ENCODE data around the gene POLR2H.

POLR2H gene
- total RNA-seq, result 22.7 reads per million, percentile 49 among the genes with 10 or more reads in this experiment

DNA sequence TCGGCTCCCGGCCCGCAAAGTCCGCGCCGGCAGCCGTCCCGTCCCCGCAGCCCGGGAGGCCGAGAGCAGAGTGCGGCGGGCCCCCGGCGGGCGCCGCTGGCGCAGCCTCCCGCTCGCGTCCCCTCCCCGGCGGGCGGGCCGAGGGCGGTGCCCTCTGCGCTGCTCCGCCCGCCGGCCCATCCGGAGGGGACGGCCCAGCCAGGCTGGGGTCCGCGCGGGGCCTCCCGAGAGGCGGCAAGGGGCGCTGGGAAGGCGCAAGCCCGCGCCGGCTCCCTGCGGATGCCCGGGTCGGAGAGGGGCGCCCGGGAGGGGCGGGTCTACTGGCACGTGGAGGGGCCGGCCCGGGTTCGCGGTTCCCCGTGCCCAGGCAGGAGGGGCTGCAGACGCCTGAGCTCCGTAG, at the start of gene POLR2H, which contains the start of gene CLCN2:
POLR2H (plus strand) TSS at position 179 of the 400 bp plus-strand sequence. CDS start 1,783 bp downstream, outside the sequence.
CLCN2 (minus strand) TSS at position 74 of the 400 bp plus-strand sequence. CDS start 126 bp downstream, outside the sequence.
- DNase-seq, result peak; percentile 29

DNA sequence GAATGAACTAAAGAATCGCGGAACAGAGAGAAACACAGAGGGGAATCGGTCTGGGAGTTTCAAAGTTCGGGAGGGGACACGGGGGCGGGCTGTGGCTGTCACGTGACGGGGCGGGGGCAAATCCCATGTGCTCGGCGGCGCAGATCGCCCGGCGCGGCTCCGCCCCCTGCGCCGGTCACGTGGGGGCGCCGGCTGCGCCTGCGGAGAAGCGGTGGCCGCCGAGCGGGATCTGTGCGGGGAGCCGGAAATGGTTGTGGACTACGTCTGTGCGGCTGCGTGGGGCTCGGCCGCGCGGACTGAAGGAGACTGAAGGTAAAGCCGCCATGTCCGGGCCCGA, 47.2 kb upstream of the POLR2H start, which contains the start of gene EIF4G1:
EIF4G1 (plus strand) TSS at position 244 of the 337 bp plus-strand sequence. CDS start 1,191 bp downstream, outside the sequence.
- DNase-seq, result peak; percentile 90

DNA sequence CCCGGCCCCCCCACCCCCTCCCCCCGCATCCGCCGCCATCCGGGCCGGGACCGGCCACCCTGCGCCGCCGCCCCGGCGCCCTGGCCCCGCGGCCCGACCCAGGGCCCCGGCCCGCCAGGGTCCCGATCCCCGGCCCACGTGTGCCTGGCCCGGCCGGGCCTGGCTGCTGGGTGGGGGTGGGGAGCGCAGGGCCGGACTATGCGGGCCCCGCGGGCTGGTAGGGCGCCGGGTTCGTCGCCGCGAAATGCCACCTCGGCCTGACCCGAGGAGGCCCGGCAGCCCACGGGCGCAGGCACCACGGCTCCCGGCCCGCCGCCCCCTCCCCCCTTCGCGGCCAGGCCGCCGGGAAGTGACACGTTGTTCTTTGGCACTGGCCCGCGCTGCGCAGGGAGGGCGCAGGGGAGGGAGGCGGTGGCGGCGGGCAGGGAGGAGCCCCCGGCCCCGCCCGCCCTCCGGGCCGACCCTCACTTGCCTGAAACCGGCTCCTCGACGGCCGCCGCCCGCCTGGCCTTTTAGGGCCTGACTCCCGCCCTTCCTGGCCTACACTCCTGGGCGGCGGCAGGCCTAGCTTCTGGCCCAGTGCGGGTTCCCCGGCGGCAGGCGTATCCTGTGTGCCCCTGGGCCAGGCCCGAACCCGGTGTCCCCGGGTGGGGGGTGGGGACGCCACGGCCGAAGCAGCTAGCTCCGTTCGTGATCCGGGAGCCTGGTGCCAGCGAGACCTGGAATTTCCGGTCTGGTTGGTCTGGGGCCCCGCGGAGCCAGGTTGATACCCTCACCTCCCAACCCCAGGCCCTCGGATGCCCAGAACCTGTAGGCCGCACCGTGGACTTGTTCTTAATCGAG, 46.6 kb upstream of the POLR2H start:
- peak; percentile 63 for DNase-seq

DNA sequence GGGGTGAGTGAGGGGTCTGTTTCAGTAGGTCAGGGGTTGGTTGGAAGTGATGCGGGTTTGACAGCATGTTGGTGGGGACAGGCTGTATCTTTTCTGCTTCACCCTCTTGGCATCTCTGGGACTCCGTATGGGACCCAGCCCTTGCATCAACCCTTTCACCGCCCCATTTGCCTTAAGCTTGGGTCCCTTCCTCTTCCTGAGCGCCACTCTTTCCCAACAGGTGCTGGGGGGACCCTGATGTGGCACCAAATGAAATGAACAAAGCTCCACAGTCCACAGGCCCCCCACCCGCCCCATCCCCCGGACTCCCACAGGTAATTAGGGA, 46.0 kb upstream of the POLR2H start:
- DNase-seq, result no peak

DNA sequence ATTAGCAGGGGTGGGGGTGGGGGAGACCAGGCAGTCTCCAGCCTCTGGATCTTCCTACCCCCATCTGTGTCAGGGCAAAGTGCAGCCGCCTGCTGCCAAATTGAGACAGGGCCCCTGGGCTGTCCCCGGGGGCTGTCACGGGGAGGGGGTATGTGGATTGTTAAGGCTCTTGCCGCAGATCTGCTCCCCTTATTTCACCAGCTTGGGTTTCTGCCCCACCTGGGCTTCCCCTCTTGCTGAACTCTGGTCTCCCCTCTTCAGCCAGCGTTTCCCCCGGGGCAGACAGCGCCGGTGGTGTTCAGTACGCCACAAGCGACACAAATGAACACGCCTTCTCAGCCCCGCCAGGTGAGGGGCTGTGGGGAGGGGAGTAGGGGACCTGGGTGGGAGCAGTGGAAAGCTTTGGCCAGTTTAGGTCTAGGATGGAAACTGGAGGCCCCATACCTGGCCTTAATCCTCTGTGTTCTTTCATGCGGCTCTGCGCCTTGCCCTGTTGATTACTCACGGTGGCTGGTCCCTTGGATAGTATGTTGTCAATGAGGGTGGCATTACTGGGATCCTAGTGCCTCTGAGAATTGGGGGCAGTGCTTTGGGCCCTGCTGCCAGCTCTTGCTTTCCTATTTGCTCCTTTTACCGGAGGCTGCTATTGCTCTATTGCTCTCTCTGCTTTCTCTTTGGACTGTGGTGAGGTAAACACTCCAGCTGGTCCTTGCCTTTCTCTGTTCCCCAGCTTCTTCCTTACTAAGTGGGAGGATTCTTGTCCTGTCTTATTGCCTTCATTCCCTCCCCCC, 45.4 kb upstream of the POLR2H start:
- no peak for DNase-seq

DNA sequence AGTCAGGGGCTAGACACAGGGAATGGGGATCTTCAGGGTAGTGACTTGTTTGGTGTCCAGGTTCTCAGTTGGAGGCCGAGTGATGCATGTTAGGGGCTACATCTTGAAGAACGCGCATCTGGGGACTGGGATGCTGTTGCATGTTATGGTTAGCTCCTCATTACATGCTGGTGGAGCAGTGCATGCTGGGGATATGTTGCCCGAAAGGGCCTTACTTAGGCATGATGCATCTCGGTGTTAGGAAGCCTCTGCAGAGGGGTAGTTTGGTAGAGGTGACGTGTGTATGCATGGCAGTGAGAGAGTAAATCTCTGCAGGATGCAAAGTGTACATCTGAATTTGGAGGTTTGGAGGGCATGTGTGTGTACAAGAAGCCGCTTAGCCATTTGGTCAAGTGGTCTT, 44.7 kb upstream of the POLR2H start:
- DNase-seq, result no peak

DNA sequence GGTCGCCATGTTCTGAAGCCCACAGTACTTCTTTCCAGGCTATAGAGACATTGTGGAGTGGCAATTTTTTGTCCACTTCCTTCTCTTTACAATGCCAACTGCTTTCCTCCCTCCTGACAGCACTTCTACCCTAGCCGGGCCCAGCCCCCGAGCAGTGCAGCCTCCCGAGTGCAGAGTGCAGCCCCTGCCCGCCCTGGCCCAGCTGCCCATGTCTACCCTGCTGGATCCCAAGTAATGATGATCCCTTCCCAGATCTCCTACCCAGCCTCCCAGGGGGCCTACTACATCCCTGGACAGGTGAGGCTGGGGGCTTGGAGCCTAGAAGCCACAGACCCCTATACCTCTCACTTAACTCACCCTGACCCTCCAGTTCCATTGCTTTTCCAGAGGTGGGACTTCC, 44.3 kb upstream of the POLR2H start:
- no peak for DNase-seq

DNA sequence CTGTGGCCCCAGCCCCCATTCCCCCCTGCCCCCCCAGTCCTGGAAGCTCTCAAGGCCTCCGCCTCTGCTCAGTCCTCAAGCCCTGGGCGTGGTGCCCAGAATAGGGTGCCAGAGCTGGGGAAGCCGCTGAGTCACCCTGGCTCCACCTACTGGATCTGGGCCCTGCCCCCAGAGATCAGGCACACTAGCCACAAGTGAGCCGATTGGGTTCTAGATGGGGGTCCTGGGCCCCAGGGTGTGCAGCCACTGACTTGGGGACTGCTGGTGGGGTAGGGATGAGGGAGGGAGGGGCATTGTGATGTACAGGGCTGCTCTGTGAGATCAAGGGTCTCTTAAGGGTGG, 41.4 kb upstream of the POLR2H start:
- DNase-seq, result no peak

DNA sequence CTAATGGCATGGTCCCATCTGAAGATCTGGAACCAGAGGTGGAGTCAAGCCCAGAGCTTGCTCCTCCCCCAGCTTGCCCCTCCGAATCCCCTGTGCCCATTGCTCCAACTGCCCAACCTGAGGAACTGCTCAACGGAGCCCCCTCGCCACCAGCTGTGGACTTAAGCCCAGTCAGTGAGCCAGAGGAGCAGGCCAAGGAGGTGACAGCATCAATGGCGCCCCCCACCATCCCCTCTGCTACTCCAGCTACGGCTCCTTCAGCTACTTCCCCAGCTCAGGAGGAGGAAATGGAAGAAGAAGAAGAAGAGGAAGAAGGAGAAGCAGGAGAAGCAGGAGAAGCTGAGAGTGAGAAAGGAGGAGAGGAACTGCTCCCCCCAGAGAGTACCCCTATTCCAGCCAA, 39.8 kb upstream of the POLR2H start:
- no peak for DNase-seq

DNA sequence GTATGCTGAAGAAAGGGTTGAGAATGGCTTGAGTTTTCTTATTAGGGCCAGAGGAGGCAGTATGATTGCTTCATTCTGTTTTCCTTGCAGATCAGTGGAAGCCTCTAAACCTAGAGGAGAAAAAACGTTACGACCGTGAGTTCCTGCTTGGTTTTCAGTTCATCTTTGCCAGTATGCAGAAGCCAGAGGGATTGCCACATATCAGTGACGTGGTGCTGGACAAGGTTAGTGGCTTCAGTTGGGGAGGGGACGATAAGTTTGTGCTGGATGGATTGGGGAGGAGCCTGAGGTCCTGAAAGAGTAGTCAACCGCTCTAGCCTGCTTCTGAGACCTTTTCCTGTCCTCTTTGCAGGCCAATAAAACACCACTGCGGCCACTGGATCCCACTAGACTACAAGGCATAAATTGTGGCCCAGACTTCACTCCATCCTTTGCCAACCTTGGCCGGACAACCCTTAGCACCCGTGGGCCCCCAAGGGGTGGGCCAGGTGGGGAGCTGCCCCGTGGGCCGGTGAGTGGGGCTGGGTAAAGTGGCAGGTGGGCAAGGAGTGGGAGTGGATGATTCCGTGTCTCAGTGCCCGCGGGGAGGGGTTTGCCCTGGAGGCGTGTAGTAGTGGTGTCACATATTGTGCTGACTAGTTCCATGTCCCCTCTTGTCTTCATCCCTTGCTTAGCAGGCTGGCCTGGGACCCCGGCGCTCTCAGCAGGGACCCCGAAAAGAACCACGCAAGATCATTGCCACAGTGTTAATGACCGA, 38.6 kb upstream of the POLR2H start:
- DNase-seq, result no peak

DNA sequence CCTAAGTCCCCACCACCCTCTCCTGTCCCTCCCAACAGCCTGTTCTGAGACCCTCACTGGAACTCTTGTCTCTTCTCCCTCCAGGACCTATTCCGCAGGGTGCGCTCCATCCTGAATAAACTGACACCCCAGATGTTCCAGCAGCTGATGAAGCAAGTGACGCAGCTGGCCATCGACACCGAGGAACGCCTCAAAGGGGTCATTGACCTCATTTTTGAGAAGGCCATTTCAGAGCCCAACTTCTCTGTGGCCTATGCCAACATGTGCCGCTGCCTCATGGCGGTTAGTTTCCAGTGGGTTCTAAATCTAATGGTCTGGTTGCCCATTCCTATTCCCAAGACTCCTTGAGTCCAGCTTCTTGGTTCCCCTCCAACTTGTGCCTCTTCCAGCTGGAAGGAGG, 37.8 kb upstream of the POLR2H start:
- no peak for DNase-seq

DNA sequence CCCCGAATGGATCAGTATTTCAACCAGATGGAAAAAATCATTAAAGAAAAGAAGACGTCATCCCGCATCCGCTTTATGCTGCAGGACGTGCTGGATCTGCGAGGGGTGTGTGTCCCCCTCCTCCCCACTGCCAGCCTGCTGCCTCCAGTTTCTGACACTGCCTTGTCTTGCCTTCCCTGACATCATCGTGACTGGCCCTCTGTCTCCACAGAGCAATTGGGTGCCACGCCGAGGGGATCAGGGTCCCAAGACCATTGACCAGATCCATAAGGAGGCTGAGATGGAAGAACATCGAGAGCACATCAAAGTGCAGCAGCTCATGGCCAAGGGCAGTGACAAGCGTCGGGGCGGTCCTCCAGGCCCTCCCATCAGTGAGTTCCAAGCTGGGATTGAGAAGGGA, 36.2 kb upstream of the POLR2H start:
- DNase-seq, result no peak

DNA sequence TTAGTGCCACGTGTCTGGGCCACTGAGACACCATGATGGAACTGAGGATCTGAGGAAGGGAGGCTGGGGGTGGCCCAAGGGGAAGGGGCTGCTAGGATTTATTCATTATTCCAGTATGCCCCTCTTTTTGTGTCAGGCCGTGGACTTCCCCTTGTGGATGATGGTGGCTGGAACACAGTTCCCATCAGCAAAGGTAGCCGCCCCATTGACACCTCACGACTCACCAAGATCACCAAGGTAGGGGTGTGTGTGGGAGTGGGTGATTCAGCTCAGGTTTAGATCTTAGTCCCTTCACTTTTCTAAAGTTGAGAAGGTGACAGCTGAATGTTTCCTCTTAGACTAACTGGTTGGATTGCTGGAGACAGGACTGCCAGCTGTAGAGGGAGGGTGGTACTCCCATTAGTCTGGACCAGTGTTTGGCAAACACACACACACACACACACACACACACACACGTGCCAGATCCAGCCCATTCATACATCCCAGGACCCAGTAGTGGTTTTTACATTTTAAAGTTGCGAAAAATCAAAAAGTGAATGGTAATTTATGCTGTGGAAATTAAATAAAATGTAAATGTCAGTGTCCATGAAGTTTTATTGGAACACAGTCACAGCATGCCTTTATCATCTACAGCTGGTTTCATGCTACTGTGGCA, 35.7 kb upstream of the POLR2H start:
- DNase-seq, result no peak

DNA sequence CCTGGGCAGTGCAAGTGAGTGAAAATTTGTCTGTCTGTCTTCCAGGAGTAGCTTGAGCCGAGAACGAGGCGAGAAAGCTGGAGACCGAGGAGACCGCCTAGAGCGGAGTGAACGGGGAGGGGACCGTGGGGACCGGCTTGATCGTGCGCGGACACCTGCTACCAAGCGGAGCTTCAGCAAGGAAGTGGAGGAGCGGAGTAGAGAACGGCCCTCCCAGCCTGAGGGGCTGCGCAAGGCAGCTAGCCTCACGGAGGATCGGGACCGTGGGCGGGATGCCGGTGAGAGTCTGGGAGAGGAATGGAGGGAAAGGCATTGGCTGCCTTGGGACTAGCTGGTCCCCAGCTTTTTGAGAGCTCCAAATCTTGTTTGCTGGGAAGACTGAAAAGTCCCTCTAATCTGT, 34.3 kb upstream of the POLR2H start:
- no peak for DNase-seq

DNA sequence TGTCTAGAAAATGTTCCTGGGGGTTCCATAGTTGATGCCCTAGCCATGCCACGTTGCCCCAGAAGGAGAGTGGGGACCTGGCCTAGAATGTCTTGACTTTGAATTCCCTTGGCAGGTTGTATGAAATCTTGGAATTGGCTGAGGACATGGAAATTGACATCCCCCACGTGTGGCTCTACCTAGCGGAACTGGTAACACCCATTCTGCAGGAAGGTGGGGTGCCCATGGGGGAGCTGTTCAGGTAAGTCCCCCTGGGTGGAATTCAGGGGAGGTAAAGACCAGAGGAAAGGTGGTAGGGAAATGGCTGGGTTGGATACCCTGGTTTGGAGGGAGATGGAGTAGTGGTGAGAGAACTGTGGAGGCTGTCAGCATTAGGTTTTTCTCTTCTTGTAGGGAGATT, 33.0 kb upstream of the POLR2H start:
- no peak for DNase-seq

DNA sequence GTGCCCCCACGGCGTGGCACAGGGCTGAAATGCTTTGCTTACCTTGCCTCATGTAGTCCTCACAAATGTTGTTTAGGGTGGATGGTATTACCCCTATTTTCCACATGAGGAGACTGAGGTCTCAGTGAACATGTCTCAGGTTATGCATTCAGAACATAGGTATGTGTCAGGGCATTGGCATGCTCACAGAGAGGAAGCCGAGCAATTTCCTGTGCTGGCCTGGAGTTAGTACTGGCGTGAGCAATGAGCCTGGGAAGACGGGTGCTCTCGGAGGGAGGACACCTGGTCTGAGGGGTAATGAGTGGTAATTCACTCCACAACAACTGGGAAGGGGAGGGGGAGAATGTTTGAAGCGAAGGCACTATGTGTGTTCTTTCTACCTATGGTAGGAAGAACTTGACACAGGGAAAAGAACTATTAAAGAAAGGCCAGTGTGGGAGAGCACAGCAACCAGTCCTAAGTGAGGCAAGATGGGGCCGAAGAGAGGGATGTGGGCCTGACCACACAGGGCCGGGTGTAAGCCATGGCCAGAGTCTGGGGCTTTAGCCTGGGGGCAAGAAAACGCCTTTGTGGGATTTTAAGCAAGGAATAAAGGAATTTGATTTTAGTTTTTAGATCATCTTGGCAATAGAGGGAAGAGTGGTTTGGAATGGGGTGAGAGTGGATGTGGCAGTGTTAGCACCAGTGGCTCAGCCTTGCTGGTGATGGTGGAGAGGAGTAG, 29.0 kb upstream of the POLR2H start:
- no peak for DNase-seq

DNA sequence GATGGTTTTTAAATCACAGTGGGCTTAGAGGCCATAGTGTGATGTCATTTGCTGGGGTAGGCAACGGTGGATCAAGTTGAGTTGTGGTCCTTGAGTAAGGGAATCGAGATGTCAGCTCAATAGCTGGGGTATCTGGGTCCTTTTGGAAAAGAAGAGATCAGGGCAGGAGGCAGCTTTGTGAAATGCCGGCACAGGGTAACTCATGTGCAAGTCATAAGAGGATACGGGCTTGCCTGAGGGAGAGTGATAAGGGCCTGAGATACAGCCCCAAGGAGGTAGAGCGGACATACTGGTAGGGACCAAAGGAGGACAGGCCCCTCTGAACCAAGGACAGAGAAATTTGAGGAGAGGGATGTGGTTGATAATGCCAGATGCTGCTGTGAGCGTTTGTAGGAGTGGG, 28.3 kb upstream of the POLR2H start:
- no peak for DNase-seq

DNA sequence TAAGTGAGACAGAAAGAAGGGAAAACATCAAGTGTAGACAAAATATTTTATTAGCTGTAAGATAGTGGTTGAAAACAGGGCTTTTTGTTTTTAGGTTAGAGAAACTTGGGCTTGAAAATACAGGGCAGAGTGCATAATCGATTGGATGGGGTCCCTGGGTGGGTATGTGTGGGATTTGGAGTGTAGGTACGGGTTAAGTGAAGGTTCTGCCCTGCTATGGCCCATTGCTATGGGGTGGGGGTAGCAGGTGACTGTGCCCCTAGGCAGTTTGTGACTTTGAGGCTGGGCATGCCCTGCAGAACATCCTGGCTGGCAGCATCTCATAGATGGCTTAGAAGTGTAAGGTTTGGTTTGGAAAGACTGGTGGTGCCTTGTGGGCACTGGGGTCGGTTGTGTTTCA, 27.8 kb upstream of the POLR2H start:
- no peak for DNase-seq

DNA sequence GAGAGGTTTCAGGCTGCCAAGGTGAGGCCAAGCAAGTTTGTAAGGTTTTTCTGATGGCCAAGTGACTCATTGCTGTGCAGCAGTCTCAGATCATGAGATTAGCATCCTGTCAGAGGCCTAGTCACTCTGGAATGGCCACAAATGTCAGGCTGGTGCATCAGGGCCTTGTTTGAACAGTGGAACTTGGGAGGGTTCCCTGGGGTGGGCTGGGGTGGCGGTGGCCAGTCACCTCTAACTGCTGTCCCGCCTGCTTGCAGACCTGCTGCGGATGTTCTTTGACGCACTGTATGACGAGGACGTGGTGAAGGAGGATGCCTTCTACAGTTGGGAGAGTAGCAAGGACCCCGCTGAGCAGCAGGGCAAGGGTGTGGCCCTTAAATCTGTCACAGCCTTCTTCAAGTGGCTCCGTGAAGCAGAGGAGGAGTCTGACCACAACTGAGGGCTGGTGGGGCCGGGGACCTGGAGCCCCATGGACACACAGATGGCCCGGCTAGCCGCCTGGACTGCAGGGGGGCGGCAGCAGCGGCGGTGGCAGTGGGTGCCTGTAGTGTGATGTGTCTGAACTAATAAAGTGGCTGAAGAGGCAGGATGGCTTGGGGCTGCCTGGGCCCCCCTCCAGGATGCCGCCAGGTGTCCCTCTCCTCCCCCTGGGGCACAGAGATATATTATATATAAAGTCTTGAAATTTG, 26.9 kb upstream of the POLR2H start:
- peak; percentile 41 for DNase-seq

DNA sequence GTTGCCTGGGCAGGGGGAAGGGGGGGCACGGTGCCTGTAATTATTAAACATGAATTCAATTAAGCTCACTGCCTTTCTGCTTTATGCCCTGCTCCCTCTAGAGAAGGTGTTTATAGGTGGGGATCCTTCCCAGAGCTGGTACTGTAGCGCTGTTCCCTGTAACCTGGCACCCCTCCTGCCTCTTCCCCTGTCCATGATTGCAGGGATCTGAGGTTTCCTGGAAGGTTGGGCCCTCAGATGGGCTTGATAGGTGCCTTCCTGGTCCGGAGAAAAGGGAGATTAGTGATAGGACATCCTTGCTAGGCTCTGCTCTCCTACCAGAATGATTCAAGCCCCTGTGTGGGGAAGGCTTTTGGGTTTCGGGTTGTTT, 26.2 kb upstream of the POLR2H start:
- DNase-seq, result no peak

Data from effector CD4-positive, alpha-beta T cell (primary cell).